ENCODE results near the gene CRYBG3. TPM values are rescaled to one million over a fixed set of nuclear protein-coding genes. Genes with fewer than 3 reads are reported as not detected.

Gene CRYBG3
- total RNA-seq (10 to 100 TPM; 18.2 to 57.6 (median 47.3) TPM), polyA plus RNA-seq (10 to 100 TPM in 1 of 3 donors, 1 to 10 TPM in 2; 5.7 to 10.2 (median 8.3) TPM)
- long read RNA-seq, donor 1: 0 reads
- long read RNA-seq, donor 2: 0 reads
- long read RNA-seq, donor 3: 0 reads
- long read RNA-seq, donor 4: 0 reads
- long read RNA-seq, donor 5, partial matches to known transcripts: 5 of 10 reads
- long read RNA-seq, donor 5, other reads (novel, unspliced or antisense): 5 of 10 reads
- long read RNA-seq, donor 6: 0 reads
- long read RNA-seq, donor 7: 0 reads
- long read RNA-seq, donor 8: 0 reads
- long read RNA-seq, donor 9, partial matches to known transcripts: 6 of 6 reads
- long read RNA-seq, donor 9, other reads (novel, unspliced or antisense): 0 of 6 reads
- long read RNA-seq, donor 10: 0 reads

DNA sequence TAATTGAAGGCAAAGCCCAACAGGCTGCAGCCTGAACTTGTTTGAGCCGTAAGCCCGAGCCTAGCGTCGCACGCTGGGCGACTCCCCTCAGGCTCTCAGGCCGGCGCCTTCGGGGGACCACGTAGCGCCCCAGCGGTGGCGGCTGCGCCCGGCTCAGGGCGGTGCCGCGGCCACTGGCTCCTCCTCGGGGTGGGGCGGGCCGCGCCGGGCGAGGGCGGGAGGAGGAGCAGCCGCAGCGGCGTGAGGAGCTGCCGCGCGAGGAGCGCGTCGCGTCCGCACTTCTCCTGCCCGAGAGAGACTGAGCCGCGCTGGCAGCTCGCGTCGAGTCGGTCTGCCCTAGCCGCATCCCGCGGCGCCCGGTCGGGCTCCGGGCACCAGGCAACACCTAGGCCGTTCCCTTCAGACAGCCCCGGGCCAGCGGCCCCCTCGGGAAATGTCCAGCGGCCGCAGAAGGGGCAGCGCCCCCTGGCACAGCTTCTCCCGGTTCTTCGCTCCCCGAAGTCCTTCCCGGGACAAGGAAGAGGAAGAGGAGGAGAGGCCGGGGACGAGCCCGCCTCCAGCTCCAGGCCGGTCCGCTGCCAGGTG is at the start of gene CRYBG3:
Gene CRYBG3, plus strand, starts transcription at position 238 of the 585 bp plus-strand sequence. Its CDS starts 196 bp downstream, at position 434.
- Histone ChIP-seq H3K4me3 (peak within 1 kb of the TSS; percentile 65 to 93 (median 85)), H3K27ac (peak within 1 kb of the TSS; percentile 84 to 95 (median 91)), H3K27me3 (no peaks in the 10 kb centered on the region), H3K36me3 (no peaks in the 10 kb centered on the region), H3K4me1 (peaks cover 0 to 48% (median 20%) of the 10 kb centered on the region in 4 donors), H3K9me3 (no peaks in the 10 kb centered on the region)
- DNase-seq: peak; percentile 84 to 96
- TF ChIP-seq, protein P1, sequence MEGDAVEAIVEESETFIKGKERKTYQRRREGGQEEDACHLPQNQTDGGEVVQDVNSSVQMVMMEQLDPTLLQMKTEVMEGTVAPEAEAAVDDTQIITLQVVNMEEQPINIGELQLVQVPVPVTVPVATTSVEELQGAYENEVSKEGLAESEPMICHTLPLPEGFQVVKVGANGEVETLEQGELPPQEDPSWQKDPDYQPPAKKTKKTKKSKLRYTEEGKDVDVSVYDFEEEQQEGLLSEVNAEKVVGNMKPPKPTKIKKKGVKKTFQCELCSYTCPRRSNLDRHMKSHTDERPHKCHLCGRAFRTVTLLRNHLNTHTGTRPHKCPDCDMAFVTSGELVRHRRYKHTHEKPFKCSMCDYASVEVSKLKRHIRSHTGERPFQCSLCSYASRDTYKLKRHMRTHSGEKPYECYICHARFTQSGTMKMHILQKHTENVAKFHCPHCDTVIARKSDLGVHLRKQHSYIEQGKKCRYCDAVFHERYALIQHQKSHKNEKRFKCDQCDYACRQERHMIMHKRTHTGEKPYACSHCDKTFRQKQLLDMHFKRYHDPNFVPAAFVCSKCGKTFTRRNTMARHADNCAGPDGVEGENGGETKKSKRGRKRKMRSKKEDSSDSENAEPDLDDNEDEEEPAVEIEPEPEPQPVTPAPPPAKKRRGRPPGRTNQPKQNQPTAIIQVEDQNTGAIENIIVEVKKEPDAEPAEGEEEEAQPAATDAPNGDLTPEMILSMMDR (IDR thresholded peaks at IDR 0.05): peak in 1 of 7 experiments; percentile 11
- TF ChIP-seq EP300 (IDR thresholded peaks at IDR 0.05) (no peak), POLR2A (IDR thresholded peaks at IDR 0.05) (no peak), POLR2AphosphoS5 (IDR thresholded peaks at IDR 0.05) (peak; percentile 50 to 94 (median 93))
- 0% methylated on average over 21 to 66 of the region's 66 CpGs for WGBS, 5 donors
- intact Hi-C loops (cut with DNase I; ENCODE audit: low total_unique reads): no loop called here

DNA sequence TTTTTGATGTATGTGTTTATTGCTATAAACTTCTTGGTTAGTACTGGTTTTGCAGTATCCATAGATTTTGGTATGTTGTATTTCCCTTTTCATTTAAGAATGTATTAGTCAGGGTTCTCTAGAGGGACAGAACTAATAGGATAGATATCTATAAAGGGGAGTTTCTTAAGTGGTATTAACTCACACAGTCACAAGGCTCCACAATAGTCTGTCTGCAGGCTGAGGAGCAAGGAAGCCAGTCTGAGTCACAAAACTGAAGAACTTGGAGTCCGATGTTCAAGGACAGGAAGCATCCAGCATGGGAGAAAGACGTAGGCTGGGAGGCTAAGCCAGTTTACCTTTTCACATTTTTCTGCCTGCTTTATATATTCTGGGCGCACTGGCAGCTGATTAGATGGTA is 48.9 kb upstream of the CRYBG3 start:
- H3K27me3 ChIP-seq: no peaks in the 10 kb centered on the region
- H3K27ac ChIP-seq: no peak overlapping the region
- no peaks in the 10 kb centered on the region for H3K9me3 ChIP-seq
- no peak overlapping the region for H3K4me3 ChIP-seq
- H3K4me1 ChIP-seq: peaks cover 0 to 4% (median under 1%) of the 10 kb centered on the region in 4 donors
- peaks cover 0 to 22% (median 10%) of the 10 kb centered on the region in 4 donors for H3K36me3 ChIP-seq
- intact Hi-C loops (cut with DNase I; ENCODE audit: low total_unique reads): no loop called here
- no peak for TF ChIP-seq POLR2AphosphoS5 (IDR thresholded peaks at IDR 0.05)
- TF ChIP-seq EP300 (IDR thresholded peaks at IDR 0.05): no peak
- no peak for TF ChIP-seq POLR2A (IDR thresholded peaks at IDR 0.05)
- TF ChIP-seq, protein P1 (IDR thresholded peaks at IDR 0.05): no peak
- WGBS, 5 donors: 89 to 97% (median 96%) methylated on average over 3 of the region's 3 CpGs
- DNase-seq: no peak

DNA sequence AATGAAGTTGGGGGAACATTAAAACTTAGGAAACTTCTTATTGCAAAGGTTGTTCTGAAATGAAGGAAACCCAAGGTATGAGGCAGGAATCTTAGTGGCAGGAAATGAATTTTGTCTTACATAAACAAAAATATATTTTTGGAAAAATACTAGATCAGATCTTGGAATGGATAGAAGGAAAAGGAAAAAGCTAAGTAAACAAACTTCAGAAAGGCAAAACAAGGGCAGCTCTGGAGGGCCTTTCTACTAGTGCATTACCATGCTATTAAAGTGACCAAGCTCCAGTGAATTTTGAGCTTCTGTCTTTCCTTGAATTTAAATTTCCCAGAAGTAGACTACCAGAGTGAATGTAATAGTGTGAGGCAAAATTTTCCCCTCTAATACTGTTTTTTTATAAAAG is 43.7 kb upstream of the CRYBG3 start:
- H3K27ac ChIP-seq: peak overlapping the region in 1 of 5 donors; percentile 31
- intact Hi-C loops (cut with DNase I; ENCODE audit: low total_unique reads): no loop called here
- no peak overlapping the region for H3K4me3 ChIP-seq
- no peaks in the 10 kb centered on the region for H3K9me3 ChIP-seq
- no peaks in the 10 kb centered on the region for H3K27me3 ChIP-seq
- peaks cover 0 to 10% (median 4%) of the 10 kb centered on the region in 4 donors for H3K4me1 ChIP-seq
- no peak for DNase-seq
- no peak for TF ChIP-seq POLR2A (IDR thresholded peaks at IDR 0.05)
- TF ChIP-seq POLR2AphosphoS5 (IDR thresholded peaks at IDR 0.05): no peak
- TF ChIP-seq, protein P1 (IDR thresholded peaks at IDR 0.05): no peak
- TF ChIP-seq EP300 (IDR thresholded peaks at IDR 0.05): no peak
- peaks cover 0 to 12% (median under 1%) of the 10 kb centered on the region in 4 donors for H3K36me3 ChIP-seq

- Histone ChIP-seq H3K36me3 (peaks cover 0 to 9% (median 3%) of the 10 kb centered on the region in 4 donors), H3K9me3 (no peaks in the 10 kb centered on the region), H3K4me3 (no peak overlapping the region), H3K27me3 (no peaks in the 10 kb centered on the region), H3K4me1 (no peaks in the 10 kb centered on the region), H3K27ac (no peak overlapping the region)
- no peak for TF ChIP-seq EP300 (IDR thresholded peaks at IDR 0.05)
- TF ChIP-seq, protein P1 (IDR thresholded peaks at IDR 0.05): peak in 5 of 7 experiments; percentile 64 to 83 (median 79)
- no peak for TF ChIP-seq POLR2A (IDR thresholded peaks at IDR 0.05)
- DNase-seq: peak in 1 of 2 donors; percentile 82
- intact Hi-C loops (cut with DNase I; ENCODE audit: low total_unique reads): loop anchor here (2.0 kb wide), 1 partner anchor 231 kb away; no protein-coding TSS in a partner anchor
Observed at GRCh38 chr3:97793420-97794019, 28.3 kb upstream of the CRYBG3 start.

Data from stomach (tissue), 19 donors.